ENCODE data around the gene MGAT5B.
"Not testable (repeated sequence)": the region's sequence is repeated elsewhere in the genome, so short reads cannot be mapped to it uniquely, and the experiment has no call there.

Gene MGAT5B

GRCh38 chr17:76848670-76849069, 19.5 kb upstream of the MGAT5B start:
- DNase-seq (ENCODE audit: low read depth in 2 of 2, low spot score in 1 of 2), result no peak

GRCh38 chr17:76849160-76849559, 19.0 kb upstream of the MGAT5B start:
- not testable (repeated sequence) for DNase-seq (ENCODE audit: low read depth in 2 of 2, low spot score in 1 of 2)

- no peak for DNase-seq (ENCODE audit: low read depth in 2 of 2, low spot score in 1 of 2)
Measured at GRCh38 chr17:76852843-76853242, 15.4 kb upstream of the MGAT5B start.

GRCh38 chr17:76855105-76855504, 13.1 kb upstream of the MGAT5B start:
- no peak for DNase-seq (ENCODE audit: low read depth in 2 of 2, low spot score in 1 of 2)

- DNase-seq (ENCODE audit: low read depth in 2 of 2, low spot score in 1 of 2), result no peak
Measured at GRCh38 chr17:76862079-76862478, 6.1 kb upstream of the MGAT5B start.

GRCh38 chr17:76862494-76862893, 5.7 kb upstream of the MGAT5B start:
- no peak for DNase-seq (ENCODE audit: low read depth in 2 of 2, low spot score in 1 of 2)

- no peak for DNase-seq (ENCODE audit: low read depth in 2 of 2, low spot score in 1 of 2)
Measured at GRCh38 chr17:76864024-76864423, 4.2 kb upstream of the MGAT5B start.

- no peak for DNase-seq (ENCODE audit: low read depth in 2 of 2, low spot score in 1 of 2)
Measured at GRCh38 chr17:76865174-76865573, 3.0 kb upstream of the MGAT5B start.

- DNase-seq (ENCODE audit: low read depth in 2 of 2, low spot score in 1 of 2), result no peak
Measured at GRCh38 chr17:76866203-76866602, 2.0 kb upstream of the MGAT5B start.

- no peak for DNase-seq (ENCODE audit: low read depth in 2 of 2, low spot score in 1 of 2)
Measured at GRCh38 chr17:76866774-76867577, 1.2 kb upstream of the MGAT5B start.

GRCh38 chr17:76867578-76868175, 527 bp upstream of the MGAT5B start:
- DNase-seq (ENCODE audit: low read depth in 2 of 2, low spot score in 1 of 2), result no peak

GRCh38 chr17:76868669-76869495, 678 bp downstream of the MGAT5B start:
- no peak for DNase-seq (ENCODE audit: low read depth in 2 of 2, low spot score in 1 of 2)

- no peak for DNase-seq (ENCODE audit: low read depth in 2 of 2, low spot score in 1 of 2)
Measured at GRCh38 chr17:76869496-76870376, 1.5 kb downstream of the MGAT5B start.

GRCh38 chr17:76870377-76870714, 2.1 kb downstream of the MGAT5B start:
- no peak for DNase-seq (ENCODE audit: low read depth in 2 of 2, low spot score in 1 of 2)

- no peak for DNase-seq (ENCODE audit: low read depth in 2 of 2, low spot score in 1 of 2)
Measured at GRCh38 chr17:76871668-76872067, 3.5 kb downstream of the MGAT5B start.

GRCh38 chr17:76872221-76872873, 4.1 kb downstream of the MGAT5B start:
- no peak for DNase-seq (ENCODE audit: low read depth in 2 of 2, low spot score in 1 of 2)

- DNase-seq (ENCODE audit: low read depth in 2 of 2, low spot score in 1 of 2), result no peak
Measured at GRCh38 chr17:76872874-76873221, 4.6 kb downstream of the MGAT5B start.

GRCh38 chr17:76873856-76874255, 5.7 kb downstream of the MGAT5B start:
- no peak for DNase-seq (ENCODE audit: low read depth in 2 of 2, low spot score in 1 of 2)

GRCh38 chr17:76877437-76877836, 9.2 kb downstream of the MGAT5B start:
- DNase-seq (ENCODE audit: low read depth in 2 of 2, low spot score in 1 of 2), result no peak

GRCh38 chr17:76878568-76878967, 10.4 kb downstream of the MGAT5B start:
- DNase-seq (ENCODE audit: low read depth in 2 of 2, low spot score in 1 of 2), result no peak

- no peak for DNase-seq (ENCODE audit: low read depth in 2 of 2, low spot score in 1 of 2)
Measured at GRCh38 chr17:76879254-76879653, 11.1 kb downstream of the MGAT5B start.

Data from stimulated activated CD8-positive, alpha-beta memory T cell treated with anti-CD3 and anti-CD28 coated beads, Interleukin-4, amount 100 ng/mL, for 4 hours (primary cell).